GM12878 (cell line): ENCODE data around the gene KLF15.

ENCODE experiments used
- BHLHE40 ChIP-seq, 2 experiments: fragments of 450-650 bp in 1 of 2; IDR thresholded peaks; 2 replicates each; pipeline ENCODE4 v1.6.1; 2011 to 2017; ENCODE audit warnings: low read depth in 2 of 2, borderline replicate concordance in 1 of 2, improper control_type of control experiment in 1 of 2, low read length in 1 of 2, mild to moderate bottlenecking in 1 of 2
- JUND ChIP-seq: IDR thresholded peaks from 2 replicates; pipeline ENCODE4 v1.6.1; 2012; ENCODE audit warnings: low read depth, mild to moderate bottlenecking, low read length, improper control_type of control experiment, moderate library complexity
- NFXL1 ChIP-seq: fragments of 450-650 bp; IDR thresholded peaks from 2 replicates; pipeline ENCODE4 v1.6.1; 2017; ENCODE audit warnings: antibody characterized with exemption, mild to moderate bottlenecking, borderline replicate concordance
- RELA ChIP-seq: fragments of 450-650 bp; IDR thresholded peaks from 2 replicates; pipeline ENCODE4 v1.8.0; 2014; ENCODE audit warnings: borderline replicate concordance; ENCODE audit not compliant: partially characterized antibody
- SPI1 ChIP-seq: IDR thresholded peaks from 2 replicates; pipeline ENCODE4 v1.6.1; 2011; ENCODE audit warnings: low read depth, mild to moderate bottlenecking, low read length, moderate library complexity, borderline replicate concordance; ENCODE audit not compliant: insufficient read depth
- ZNF24 ChIP-seq: fragments of 450-650 bp; IDR thresholded peaks from 2 replicates; pipeline ENCODE4 v1.6.1; 2017; ENCODE audit warnings: antibody characterized with exemption, mild to moderate bottlenecking
- ZNF274 ChIP-seq: IDR thresholded peaks from one replicate; pipeline ENCODE4 v1.8.0; 2011; ENCODE audit not compliant: insufficient read length, insufficient read depth
- ZZZ3 ChIP-seq: IDR thresholded peaks from 2 replicates; pipeline ENCODE4 v1.6.1; 2011; ENCODE audit warnings: low read depth; ENCODE audit not compliant: control insufficient read depth, insufficient read length
- TF ChIP-seq, protein P1 (sequence below), 3 experiments: IDR thresholded peaks in 2 of 3; conservative IDR thresholded peaks in 1 of 3; 2 replicates each; pipeline ENCODE4 v1.5.1; 2011; ENCODE audit warnings: low read depth in 3 of 3, low read length in 3 of 3, mild to moderate bottlenecking in 3 of 3, control low read depth in 2 of 3, moderate library complexity in 2 of 3, inconsistent platforms in 1 of 3, mixed read lengths in 1 of 3; ENCODE audit not compliant: control insufficient read depth in 2 of 3, insufficient read depth in 1 of 3; ENCODE audit errors: extremely low read depth in 1 of 3
- TF ChIP-seq, protein P2 (sequence below): IDR thresholded peaks from 2 replicates; pipeline ENCODE4 v1.6.1; 2012; ENCODE audit warnings: low read depth, low read length, improper control_type of control experiment
- TF ChIP-seq, protein P3 (sequence below): IDR thresholded peaks from 2 replicates; pipeline ENCODE4 v1.6.1; 2012; ENCODE audit warnings: improper control_type of control experiment, low read depth, low read length; ENCODE audit not compliant: insufficient replicate concordance
- TF ChIP-seq, protein P4 (sequence below): fragments of 150-350 bp; IDR thresholded peaks from 2 replicates; pipeline ENCODE4 v1.6.1; 2014; ENCODE audit warnings: mild to moderate bottlenecking, low read depth, low read length
- TF ChIP-seq, protein P5 (sequence below): IDR thresholded peaks from 2 replicates; pipeline ENCODE4 v1.6.1; 2012; ENCODE audit warnings: mild to moderate bottlenecking, low read depth, low read length

DNA sequence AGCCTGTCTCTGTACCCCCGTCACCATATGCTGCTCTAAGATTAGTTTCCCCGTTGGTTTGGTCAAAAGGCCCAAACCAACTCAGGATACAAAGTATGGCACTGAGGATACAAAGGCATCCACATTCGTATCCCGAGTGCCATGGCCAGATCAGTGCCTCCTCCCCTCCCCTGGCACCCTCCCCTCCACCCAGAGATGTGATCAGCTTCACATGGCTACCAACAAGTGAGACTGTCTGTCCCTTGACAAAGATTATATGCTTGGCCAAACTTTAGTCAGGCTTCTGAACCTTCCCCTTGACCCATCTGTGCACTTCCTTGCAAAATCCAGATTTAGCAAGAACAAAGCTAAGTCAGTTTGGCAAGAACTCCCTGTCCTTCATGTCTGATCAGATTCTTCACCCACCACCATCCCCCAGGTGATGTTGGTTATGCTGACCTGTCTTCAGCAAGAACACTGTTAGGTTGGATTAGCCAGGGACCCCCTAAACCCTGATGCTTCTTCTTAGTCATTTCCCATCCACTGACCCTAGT is 61.7 kb downstream of the KLF15 start:
- TF ChIP-seq, protein P1, sequence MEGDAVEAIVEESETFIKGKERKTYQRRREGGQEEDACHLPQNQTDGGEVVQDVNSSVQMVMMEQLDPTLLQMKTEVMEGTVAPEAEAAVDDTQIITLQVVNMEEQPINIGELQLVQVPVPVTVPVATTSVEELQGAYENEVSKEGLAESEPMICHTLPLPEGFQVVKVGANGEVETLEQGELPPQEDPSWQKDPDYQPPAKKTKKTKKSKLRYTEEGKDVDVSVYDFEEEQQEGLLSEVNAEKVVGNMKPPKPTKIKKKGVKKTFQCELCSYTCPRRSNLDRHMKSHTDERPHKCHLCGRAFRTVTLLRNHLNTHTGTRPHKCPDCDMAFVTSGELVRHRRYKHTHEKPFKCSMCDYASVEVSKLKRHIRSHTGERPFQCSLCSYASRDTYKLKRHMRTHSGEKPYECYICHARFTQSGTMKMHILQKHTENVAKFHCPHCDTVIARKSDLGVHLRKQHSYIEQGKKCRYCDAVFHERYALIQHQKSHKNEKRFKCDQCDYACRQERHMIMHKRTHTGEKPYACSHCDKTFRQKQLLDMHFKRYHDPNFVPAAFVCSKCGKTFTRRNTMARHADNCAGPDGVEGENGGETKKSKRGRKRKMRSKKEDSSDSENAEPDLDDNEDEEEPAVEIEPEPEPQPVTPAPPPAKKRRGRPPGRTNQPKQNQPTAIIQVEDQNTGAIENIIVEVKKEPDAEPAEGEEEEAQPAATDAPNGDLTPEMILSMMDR (IDR thresholded peaks at IDR 0.05 in 2 of 3, conservative IDR thresholded peaks at IDR 0.05 in 1 of 3; ENCODE audit: control insufficient read depth in 2 of 3, extremely low read depth in 1 of 3, insufficient read depth in 1 of 3, low read depth in 3 of 3, low read length in 3 of 3), result no peak
- TF ChIP-seq NFXL1 (no peak), BHLHE40 (IDR thresholded peaks at IDR 0.05; ENCODE audit: borderline replicate concordance in 1 of 2, low read depth in 2 of 2, low read length in 1 of 2) (no peak), SPI1 (no peak), ZZZ3 (no peak), ZNF24 (no peak), RELA (no peak), ZNF274 (no peak), JUND (no peak)
- TF ChIP-seq, protein P2, sequence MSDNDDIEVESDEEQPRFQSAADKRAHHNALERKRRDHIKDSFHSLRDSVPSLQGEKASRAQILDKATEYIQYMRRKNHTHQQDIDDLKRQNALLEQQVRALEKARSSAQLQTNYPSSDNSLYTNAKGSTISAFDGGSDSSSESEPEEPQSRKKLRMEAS, result no peak
- TF ChIP-seq, protein P3, sequence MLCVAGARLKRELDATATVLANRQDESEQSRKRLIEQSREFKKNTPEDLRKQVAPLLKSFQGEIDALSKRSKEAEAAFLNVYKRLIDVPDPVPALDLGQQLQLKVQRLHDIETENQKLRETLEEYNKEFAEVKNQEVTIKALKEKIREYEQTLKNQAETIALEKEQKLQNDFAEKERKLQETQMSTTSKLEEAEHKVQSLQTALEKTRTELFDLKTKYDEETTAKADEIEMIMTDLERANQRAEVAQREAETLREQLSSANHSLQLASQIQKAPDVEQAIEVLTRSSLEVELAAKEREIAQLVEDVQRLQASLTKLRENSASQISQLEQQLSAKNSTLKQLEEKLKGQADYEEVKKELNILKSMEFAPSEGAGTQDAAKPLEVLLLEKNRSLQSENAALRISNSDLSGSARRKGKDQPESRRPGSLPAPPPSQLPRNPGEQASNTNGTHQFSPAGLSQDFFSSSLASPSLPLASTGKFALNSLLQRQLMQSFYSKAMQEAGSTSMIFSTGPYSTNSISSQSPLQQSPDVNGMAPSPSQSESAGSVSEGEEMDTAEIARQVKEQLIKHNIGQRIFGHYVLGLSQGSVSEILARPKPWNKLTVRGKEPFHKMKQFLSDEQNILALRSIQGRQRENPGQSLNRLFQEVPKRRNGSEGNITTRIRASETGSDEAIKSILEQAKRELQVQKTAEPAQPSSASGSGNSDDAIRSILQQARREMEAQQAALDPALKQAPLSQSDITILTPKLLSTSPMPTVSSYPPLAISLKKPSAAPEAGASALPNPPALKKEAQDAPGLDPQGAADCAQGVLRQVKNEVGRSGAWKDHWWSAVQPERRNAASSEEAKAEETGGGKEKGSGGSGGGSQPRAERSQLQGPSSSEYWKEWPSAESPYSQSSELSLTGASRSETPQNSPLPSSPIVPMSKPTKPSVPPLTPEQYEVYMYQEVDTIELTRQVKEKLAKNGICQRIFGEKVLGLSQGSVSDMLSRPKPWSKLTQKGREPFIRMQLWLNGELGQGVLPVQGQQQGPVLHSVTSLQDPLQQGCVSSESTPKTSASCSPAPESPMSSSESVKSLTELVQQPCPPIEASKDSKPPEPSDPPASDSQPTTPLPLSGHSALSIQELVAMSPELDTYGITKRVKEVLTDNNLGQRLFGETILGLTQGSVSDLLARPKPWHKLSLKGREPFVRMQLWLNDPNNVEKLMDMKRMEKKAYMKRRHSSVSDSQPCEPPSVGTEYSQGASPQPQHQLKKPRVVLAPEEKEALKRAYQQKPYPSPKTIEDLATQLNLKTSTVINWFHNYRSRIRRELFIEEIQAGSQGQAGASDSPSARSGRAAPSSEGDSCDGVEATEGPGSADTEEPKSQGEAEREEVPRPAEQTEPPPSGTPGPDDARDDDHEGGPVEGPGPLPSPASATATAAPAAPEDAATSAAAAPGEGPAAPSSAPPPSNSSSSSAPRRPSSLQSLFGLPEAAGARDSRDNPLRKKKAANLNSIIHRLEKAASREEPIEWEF, result no peak
- TF ChIP-seq, protein P4, sequence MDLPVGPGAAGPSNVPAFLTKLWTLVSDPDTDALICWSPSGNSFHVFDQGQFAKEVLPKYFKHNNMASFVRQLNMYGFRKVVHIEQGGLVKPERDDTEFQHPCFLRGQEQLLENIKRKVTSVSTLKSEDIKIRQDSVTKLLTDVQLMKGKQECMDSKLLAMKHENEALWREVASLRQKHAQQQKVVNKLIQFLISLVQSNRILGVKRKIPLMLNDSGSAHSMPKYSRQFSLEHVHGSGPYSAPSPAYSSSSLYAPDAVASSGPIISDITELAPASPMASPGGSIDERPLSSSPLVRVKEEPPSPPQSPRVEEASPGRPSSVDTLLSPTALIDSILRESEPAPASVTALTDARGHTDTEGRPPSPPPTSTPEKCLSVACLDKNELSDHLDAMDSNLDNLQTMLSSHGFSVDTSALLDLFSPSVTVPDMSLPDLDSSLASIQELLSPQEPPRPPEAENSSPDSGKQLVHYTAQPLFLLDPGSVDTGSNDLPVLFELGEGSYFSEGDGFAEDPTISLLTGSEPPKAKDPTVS, result no peak
- TF ChIP-seq, protein P5, sequence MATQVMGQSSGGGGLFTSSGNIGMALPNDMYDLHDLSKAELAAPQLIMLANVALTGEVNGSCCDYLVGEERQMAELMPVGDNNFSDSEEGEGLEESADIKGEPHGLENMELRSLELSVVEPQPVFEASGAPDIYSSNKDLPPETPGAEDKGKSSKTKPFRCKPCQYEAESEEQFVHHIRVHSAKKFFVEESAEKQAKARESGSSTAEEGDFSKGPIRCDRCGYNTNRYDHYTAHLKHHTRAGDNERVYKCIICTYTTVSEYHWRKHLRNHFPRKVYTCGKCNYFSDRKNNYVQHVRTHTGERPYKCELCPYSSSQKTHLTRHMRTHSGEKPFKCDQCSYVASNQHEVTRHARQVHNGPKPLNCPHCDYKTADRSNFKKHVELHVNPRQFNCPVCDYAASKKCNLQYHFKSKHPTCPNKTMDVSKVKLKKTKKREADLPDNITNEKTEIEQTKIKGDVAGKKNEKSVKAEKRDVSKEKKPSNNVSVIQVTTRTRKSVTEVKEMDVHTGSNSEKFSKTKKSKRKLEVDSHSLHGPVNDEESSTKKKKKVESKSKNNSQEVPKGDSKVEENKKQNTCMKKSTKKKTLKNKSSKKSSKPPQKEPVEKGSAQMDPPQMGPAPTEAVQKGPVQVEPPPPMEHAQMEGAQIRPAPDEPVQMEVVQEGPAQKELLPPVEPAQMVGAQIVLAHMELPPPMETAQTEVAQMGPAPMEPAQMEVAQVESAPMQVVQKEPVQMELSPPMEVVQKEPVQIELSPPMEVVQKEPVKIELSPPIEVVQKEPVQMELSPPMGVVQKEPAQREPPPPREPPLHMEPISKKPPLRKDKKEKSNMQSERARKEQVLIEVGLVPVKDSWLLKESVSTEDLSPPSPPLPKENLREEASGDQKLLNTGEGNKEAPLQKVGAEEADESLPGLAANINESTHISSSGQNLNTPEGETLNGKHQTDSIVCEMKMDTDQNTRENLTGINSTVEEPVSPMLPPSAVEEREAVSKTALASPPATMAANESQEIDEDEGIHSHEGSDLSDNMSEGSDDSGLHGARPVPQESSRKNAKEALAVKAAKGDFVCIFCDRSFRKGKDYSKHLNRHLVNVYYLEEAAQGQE, result no peak
